Erythroblast (primary cell): ENCODE data around the gene TMEM119.

ENCODE experiments used
- GATA1 ChIP-seq: IDR thresholded peaks from 2 replicates; pipeline ENCODE4 v1.6.1; 2011; ENCODE audit warnings: low read depth, mild to moderate bottlenecking, control low read depth, low read length, moderate library complexity
- POLR2A ChIP-seq: IDR thresholded peaks from 2 replicates; pipeline ENCODE4 v1.6.1; 2011; ENCODE audit warnings: mild to moderate bottlenecking, low read length

DNA sequence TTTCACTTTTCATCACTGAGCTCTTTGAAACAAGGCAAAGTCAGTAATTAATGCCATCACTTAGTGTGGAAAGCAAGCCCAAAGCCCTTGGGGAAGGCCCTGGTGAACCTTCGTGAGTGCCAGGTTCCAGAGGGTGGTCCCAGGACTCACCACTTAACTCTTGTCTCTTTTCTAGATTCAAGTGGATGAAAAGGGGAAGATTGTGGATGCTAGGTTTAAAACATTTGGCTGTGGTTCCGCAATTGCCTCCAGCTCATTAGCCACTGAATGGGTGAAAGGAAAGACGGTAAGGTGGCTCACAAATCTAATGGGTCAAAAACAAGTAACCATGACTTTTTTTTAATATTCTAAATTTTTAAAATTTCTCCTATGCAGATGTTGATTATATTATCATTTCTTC is 32.7 kb downstream of the TMEM119 start:
- no peak for TF ChIP-seq POLR2A
- no peak for TF ChIP-seq GATA1
